ENCODE measurements around the gene SUDS3.

The SUDS3 gene

DNA sequence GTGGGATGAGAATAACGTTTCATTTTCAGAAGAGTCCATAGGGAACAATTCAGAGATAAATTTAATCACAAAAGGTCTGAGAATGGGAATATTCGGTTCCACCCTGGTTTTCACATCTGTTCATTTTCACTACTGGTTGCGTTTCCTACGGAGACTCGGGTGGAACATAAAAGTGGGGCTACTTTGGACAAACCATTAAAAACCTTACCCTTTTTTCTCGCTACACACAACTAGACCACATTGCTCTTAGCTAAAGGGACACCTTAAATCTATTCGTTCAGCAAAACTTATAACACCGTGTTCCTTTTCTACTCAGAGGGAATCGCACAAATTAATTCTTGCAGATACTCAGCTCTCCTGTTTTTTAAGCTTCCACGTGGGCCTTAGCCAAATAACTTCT, 1.0 kb upstream of the SUDS3 start:
- DNase-seq (ENCODE audit: extremely low spot score), result no peak
- CTCF ChIA-PET, result interaction anchor here (0.7 to 5.2 kb wide), 55 partner anchors 10 to 1307 kb away, joined by 3 to 142 read pairs (median 6); partner anchors contain the start of gene PEBP1
- POLR2A ChIA-PET, result interaction anchor here (0.6 to 1.2 kb wide), 3 partner anchors 17 to 232 kb away, joined by 3 to 4 read pairs (median 3); no protein-coding TSS in a partner anchor

DNA sequence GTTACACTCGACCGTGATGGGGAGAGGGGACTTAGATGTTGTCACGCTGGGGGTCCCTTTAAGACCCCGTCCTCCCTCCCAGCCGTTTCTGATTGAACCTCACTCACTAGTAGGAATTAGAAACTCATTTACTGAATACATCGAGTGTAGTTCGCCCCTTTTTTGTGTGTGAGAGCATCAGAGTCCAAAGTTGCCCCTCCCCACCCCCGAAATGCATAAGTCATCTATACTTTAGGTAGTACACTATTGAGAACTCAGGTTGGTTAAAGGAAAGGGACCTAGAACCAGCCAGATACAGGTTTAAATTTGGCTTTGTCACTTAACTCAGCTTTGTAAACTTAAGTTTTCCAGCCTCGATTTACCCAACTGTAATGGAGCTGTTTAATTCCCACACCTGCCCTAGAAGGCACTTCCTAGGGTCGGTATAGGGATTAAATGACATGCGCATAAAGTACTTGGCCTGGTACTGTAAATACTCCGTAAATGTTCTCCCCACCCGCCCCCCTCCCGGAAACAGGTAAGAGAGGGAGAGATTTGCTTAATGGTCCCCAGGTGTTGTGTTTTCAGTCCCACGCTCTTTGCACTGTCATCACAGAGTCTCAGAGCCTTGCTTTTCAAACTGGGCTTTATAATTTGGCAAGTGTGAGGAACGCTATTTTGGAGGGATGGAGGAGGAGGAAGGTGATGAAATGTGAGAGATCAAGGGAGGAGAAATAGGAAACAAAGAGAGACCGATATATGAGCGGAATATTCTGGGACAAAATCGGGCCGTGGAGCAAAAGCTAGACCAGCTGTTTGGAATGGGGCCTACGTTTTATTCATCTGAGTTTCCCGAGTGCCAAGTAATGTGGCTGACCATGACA, 897 bp downstream of the SUDS3 start:
- POLR2A ChIA-PET, result interaction anchor here (0.6 to 0.8 kb wide), 2 partner anchors 241 to 321 kb away, joined by 3 read pairs; partner anchors contain the start of gene PEBP1
- peak; percentile 23 for DNase-seq (ENCODE audit: extremely low spot score)
- TF ChIP-seq, protein P1, sequence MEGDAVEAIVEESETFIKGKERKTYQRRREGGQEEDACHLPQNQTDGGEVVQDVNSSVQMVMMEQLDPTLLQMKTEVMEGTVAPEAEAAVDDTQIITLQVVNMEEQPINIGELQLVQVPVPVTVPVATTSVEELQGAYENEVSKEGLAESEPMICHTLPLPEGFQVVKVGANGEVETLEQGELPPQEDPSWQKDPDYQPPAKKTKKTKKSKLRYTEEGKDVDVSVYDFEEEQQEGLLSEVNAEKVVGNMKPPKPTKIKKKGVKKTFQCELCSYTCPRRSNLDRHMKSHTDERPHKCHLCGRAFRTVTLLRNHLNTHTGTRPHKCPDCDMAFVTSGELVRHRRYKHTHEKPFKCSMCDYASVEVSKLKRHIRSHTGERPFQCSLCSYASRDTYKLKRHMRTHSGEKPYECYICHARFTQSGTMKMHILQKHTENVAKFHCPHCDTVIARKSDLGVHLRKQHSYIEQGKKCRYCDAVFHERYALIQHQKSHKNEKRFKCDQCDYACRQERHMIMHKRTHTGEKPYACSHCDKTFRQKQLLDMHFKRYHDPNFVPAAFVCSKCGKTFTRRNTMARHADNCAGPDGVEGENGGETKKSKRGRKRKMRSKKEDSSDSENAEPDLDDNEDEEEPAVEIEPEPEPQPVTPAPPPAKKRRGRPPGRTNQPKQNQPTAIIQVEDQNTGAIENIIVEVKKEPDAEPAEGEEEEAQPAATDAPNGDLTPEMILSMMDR (IDR thresholded peaks at IDR 0.05; ENCODE audit: control extremely low read depth, extremely low read depth, low read depth, missing control alignments), result no peak

More for the DNA sequence above, 1.0 kb upstream of the SUDS3 start:
- TF ChIP-seq, protein P1 (IDR thresholded peaks at IDR 0.05; ENCODE audit: control extremely low read depth, extremely low read depth, low read depth, missing control alignments), result no peak

DNA sequence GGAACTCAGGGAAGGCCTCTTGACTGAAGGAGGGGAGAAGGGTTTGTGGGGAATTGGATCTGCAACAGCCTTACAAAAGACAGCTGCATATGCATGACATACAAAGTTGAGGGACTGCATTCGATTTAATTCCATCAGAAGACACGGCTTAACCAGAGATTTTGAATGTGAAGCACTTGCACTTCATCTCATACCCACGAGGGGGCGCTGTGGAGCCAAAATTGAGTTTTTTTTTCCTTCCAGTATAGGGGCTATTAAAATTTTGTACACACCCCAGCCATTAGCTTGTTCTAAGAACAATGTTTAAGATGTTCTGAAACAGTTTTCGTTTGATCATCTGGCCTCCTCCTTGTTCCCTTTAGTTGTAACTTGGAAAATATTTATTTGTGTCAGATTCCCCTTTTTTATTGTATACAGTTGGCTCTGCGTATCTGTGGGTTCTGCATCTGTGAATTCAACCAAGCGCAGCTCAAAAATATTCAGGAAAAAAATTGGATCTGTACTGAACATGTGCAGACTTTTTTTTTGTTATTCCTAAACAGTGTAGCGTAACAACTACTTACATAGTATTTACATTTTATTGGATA, 1.6 kb downstream of the SUDS3 start:
- peak; percentile 70 for DNase-seq (ENCODE audit: extremely low spot score)
- POLR2A ChIA-PET, result no interaction called here
- CTCF ChIA-PET, result interaction anchor here (0.6 to 5.2 kb wide), 29 partner anchors 9 to 1170 kb away, joined by 3 to 142 read pairs (median 10); partner anchors contain the start of gene PEBP1
- TF ChIP-seq, protein P1 (IDR thresholded peaks at IDR 0.05; ENCODE audit: control extremely low read depth, extremely low read depth, low read depth, missing control alignments), result peak; percentile 81

More for the DNA sequence above, 897 bp downstream of the SUDS3 start:
- CTCF ChIA-PET, result interaction anchor here (0.6 to 5.2 kb wide), 54 partner anchors 10 to 1177 kb away, joined by 3 to 142 read pairs (median 6); partner anchors contain the start of gene PEBP1

DNA sequence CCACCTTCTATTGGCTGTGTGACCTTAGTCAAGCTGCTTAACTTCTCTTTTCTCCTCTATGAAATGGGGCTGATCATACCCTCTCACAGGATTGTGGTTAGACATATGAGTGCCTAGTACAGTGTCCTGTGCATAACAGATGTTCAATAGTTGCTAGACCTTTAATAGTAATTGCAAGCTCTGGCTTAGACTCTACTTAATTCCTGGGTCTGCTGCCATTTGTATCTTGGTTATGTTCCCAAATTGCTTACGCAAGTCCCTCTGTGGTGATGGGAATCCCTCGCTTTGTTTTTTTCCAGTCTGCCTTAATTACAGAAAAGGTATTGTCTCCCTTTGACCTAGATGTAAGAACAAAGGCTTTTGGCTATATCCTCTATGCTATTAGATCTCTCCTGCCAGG, 15.1 kb downstream of the SUDS3 start:
- TF ChIP-seq, protein P1 (IDR thresholded peaks at IDR 0.05; ENCODE audit: control extremely low read depth, extremely low read depth, low read depth, missing control alignments), result no peak
- CTCF ChIA-PET, result interaction anchor here (1.3 to 11.8 kb wide), 3 partner anchors 14 to 74 kb away, joined by 3 to 89 read pairs (median 11); partner anchors contain the start of gene SUDS3
- DNase-seq (ENCODE audit: extremely low spot score), result no peak
- POLR2A ChIA-PET, result no interaction called here

DNA sequence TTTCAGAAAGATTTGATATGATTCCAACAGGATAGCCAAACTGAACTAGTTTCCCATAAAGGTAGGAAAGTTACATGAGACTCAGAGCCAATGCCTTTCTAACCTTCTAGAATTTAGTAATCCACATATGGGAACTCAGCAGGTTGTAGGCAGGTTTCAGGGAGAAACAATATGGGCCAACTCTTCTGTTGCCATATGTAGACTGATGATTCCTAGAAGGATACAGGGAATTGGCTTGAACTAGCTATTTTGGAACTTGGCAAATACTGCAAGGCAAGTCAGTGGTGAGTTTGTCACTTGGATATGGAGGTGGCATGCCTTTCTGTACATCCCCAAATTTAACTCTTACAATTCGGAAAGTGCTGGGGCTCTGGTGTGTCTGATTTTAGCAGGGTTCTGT, 15.5 kb downstream of the SUDS3 start:
- TF ChIP-seq, protein P1 (IDR thresholded peaks at IDR 0.05; ENCODE audit: control extremely low read depth, extremely low read depth, low read depth, missing control alignments), result no peak
- no peak for DNase-seq (ENCODE audit: extremely low spot score)
- CTCF ChIA-PET, result interaction anchor here (3.6 to 11.8 kb wide), 2 partner anchors 13 to 14 kb away, joined by 11 to 89 read pairs; partner anchors contain the start of gene SUDS3
- POLR2A ChIA-PET, result no interaction called here

DNA sequence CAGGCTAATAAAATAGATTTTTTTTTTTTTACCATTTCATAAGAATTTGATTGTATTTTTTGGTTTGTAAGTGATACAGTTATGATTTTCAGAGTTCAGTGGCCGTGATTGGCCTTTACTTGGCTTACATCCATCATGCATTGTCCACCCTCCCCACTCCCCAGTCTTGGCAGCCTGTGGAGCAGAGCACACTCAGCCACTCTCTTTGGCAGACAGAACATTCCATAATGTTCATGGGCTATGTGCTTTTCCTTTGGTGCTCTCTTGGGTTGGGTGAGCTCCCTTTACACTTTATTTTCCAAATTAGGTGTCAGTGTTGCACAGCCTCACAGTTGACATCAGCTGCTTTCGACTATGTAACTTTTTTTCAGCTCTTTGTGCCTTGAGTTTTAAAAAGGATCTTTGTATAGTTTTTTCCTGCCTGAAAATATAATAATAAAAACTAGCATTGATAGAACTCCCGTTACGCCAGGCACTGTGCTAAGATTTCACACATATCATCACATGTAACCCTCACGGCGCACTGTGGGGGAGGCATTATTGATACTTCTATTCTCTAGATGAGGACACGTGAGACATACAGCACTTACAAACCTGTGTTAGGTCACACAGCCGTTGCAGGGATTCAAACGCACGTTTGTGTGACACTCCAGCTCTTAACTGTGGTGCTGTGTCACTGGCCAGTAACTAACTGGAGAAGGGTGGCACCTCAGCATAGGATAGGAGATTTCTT, 21.5 kb downstream of the SUDS3 start:
- CTCF ChIA-PET, result interaction anchor here (3.0 kb wide), 1 partner anchor 21 kb away, joined by 18 read pairs; the partner anchor contains the start of gene SUDS3

More for the DNA sequence above, 21.5 kb downstream of the SUDS3 start:
- POLR2A ChIA-PET, result no interaction called here
- TF ChIP-seq, protein P1 (IDR thresholded peaks at IDR 0.05; ENCODE audit: control extremely low read depth, extremely low read depth, low read depth, missing control alignments), result no peak
- no peak for DNase-seq (ENCODE audit: extremely low spot score)

All from GM10248 (cell line).